ENCODE data around the gene AATK.

Gene AATK

GRCh38 chr17:81114351-81115093 lies 51.5 kb downstream of the AATK start:
- DNase-seq (ENCODE audit: low read depth) = no peak

- DNase-seq (ENCODE audit: low read depth) = no peak
These were observed 52.8 kb downstream of the AATK start for GRCh38 chr17:81113158-81113724.

- no peak for DNase-seq (ENCODE audit: low read depth)
These were observed 53.6 kb downstream of the AATK start for GRCh38 chr17:81112450-81112849.

DNA sequence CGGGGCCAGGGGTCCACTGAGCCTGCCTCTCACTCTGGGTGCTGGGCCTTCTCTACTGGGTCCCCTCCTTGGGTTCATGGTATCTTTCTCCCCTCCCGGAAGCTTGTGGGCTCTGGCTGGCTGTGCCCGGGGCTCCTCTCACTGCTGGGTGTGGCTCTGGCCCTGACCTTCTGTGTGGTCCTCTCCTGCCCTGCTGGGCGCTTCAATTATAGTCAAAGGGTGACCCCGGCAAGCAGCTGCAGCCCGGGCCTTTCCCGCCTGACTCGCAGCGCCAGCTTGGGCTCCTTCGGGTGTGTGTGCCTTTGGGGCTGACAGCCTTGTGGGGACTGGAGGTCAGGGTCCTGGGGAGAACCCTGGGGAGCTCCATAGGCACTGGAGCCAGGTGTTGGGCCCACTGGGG lies 55.0 kb downstream of the AATK start:
- no peak for DNase-seq (ENCODE audit: low read depth)

GRCh38 chr17:81110488-81111040 lies 55.5 kb downstream of the AATK start:
- no peak for DNase-seq (ENCODE audit: low read depth)

DNA sequence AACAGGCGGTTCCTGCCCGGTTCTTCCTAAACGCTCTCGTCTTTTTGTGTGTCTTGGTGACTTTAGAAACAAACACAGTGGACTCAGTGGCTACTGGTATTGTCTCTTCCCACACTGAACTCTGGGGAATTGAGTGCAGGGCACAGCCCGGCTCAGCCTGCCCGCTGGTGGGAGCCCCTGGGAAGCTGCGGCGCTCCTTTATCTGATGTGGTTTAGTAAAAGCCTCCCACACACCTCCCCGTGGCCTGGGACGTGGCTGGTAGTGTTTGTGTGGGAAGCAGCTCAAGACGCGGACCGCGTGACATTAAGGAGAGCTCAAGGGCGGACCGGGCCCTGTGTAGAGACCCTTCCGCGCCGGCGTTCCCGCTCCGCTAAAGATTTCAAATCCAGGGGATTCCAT lies 56.1 kb downstream of the AATK start:
- DNase-seq (ENCODE audit: low read depth) = peak; percentile 50

GRCh38 chr17:81108220-81108619 lies 57.8 kb downstream of the AATK start:
- no peak for DNase-seq (ENCODE audit: low read depth)

GRCh38 chr17:81106716-81107115 lies 59.3 kb downstream of the AATK start:
- DNase-seq (ENCODE audit: low read depth) = no peak

GRCh38 chr17:81103379-81103778 lies 62.6 kb downstream of the AATK start:
- DNase-seq (ENCODE audit: low read depth) = no peak

DNA sequence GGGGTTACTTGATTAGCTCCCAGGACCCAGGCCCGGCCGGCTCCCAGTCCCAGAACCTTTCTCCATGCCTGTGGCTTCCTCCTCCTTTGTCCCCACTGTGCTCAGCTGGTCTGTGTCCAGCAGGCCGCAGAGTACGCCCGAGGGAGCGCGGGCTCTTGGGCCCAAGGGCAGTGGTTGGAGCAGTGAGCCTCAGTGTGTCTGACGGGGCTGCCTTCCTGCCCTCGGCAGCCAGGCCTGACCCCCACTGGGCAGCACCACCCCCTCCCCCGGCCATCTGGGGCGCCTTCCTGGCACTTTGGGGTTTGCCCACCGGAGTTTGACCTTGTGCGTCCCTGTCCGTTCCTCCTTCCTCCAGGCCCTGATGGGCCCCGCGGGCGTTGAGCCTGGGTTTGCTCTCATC lies 63.2 kb downstream of the AATK start:
- no peak for DNase-seq (ENCODE audit: low read depth)

GRCh38 chr17:81102352-81102751 lies 63.7 kb downstream of the AATK start:
- no peak for DNase-seq (ENCODE audit: low read depth)

DNA sequence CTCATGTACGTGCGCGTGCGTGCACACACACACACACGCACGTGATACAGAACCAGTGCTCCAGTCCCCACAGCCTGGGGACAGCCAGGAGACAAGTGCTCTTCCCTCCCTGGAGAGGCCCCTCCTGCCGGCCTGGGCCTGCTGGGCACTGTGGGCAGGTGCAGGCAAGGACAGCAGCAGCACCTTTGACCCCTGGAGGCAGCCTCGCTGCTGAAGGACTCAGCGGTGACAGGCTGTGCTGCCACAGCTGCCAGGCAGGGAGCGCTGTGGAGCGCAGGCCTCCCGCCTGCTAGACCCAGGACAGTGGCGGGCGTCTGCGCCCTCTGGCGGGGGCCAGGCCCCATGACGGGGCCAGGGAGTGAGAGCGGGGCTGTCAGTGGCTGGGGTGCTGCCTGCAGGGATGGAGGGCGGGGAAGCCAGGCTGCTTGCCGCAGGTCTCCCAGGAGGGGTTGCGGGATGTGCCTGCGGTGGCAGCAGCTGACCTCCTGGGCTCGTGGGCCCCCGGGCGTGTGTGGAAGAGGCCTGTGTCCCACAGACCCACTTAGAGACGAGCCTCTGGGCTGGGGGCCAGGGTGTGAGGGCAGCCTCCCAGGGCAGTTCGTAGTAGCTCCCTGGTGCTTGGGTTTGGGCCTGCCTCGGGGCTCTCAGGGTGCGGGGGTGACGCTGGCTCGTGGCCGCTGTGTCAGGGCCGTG lies 64.3 kb downstream of the AATK start:
- DNase-seq (ENCODE audit: low read depth) = peak; percentile 64

DNA sequence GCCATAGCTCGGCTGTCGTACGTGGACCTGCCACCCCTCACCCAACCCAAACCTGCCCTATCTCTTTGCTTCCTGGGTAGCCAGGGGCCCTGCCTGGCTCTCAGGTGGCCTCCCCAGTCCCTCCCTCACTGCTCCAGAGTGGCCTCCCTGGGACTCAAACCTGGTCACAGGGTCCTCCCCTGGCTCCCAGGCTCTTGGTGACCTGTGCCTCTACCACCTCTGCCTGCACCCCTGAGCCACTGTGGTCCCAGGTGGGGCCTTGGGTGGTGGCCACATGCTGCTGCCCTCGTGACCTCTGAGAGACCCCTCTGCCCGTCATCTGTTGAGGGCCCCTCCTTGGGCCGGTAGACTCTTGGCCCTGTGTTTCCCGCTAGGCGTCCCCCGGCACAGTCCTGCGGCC lies 65.4 kb downstream of the AATK start:
- DNase-seq (ENCODE audit: low read depth) = no peak

DNA sequence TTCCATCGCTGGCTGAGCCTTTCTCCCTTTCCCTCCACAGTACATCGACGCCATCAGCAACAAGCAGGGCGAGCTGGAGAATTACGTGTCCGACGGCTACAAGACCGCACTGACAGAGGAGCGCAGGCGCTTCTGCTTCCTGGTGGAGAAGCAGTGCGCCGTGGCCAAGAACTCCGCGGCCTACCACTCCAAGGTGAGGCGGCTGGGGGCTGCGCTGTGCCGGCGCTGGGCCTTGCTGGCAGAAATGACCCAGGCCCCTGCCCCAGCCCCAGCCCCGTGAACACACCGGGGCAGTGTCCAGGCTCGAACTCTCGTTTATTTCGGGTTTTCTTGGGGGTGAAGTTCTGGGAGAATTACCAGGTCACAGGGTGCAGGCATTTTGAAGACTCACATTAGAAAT lies 66.1 kb downstream of the AATK start:
- no peak for DNase-seq (ENCODE audit: low read depth)

GRCh38 chr17:81097943-81098308 lies 68.1 kb downstream of the AATK start:
- DNase-seq (ENCODE audit: low read depth) = no peak

GRCh38 chr17:81097134-81097942 lies 68.7 kb downstream of the AATK start:
- DNase-seq (ENCODE audit: low read depth) = peak; percentile 55

DNA sequence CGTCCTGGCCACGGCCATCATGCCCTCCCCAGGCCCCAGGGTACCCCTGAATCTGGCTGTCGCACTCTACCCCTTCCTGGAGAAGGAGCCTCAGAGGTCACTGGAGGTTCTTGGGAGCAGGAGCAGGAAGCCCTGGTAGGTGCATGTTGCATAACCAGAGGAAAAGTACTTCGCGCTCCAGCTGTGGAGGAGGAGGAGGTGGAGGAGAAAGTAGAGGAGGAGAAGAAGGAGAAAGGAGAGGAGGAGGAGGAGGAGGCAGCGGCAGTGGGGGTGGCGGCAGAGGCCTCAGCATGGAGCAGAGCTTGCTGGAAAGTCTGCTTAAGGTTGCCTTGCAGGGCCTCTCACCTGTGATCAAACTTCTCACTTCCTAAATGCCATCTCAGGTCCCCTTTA lies 69.3 kb downstream of the AATK start:
- DNase-seq (ENCODE audit: low read depth) = no peak

DNA sequence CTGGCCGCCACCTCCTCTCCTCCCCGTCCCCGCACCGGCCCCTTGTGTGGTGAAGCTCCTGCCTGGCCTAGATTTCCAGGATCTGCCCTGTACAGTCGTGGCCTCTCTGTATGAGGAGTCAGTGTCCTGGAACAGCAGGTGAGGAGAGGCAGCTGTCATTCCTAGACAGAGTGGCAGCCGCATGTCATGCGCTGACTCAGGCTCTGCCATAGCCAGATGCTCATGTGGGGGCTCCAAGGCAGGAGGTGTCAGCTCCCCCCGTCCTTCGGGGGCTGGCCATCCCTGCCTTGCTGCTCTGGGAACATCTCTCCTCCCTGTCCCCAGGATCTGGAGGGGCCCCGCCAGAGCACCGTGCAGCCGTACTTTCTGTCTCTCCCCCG lies 70.6 kb downstream of the AATK start:
- no peak for DNase-seq (ENCODE audit: low read depth)

DNA sequence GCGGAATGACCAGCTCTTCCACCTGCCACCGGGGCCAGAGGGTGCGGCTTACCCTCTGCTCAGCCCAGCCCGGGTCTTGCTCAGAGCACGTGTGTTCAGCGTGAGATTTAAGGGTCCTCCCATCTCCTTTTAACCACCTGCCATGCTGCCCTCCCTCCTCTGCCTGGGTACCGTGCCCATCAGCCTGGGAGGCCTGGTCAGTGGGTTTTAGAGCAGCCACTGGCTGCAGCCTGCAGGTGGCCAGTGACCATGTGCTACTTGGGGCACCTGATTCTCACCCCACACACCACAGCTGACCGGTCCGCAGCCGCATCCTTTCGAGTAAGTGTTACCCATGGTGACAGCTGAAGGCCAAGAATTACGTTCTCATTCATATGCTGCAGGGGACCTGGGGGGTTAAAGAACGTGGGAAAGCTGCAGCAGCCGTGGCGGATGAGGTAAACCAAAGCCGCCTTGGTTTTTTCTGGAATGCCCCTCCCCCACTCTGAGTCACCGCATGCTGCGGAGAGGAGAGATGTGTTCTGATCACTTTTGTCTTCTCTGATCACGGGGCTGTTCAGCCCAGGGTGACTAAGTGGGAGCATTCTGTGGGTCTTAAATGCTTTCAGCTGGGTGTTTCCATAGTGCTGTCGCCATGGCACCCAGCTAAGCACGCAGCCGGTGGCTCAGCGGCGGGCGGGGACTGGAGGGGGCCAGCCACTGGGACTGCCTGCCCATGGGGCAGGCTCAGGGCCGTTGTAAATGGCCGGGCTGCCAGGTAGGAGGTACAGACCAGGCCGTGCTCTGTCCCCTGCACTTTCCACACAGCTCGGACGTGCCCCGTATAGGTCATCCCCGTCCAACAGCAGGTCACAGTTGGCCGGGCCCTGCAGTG lies 71.3 kb downstream of the AATK start:
- DNase-seq (ENCODE audit: low read depth) = no peak

- no peak for DNase-seq (ENCODE audit: low read depth)
These were observed 72.2 kb downstream of the AATK start for GRCh38 chr17:81093619-81094508.
